Measurements from ENCODE around the gene SMR3A.

SMR3A gene

GRCh38 chr4:70360460-70360859, at the start of gene SMR3A:
Gene SMR3A, plus strand, starts transcription at chr4:70360760. Its CDS starts 1,356 bp downstream, at chr4:70362116.
- no peak for ATAC-seq
- H3K9me3 Mint-ChIP-seq = no peaks in the 10 kb centered on the region
- H3K36me3 Mint-ChIP-seq = no peaks in the 10 kb centered on the region
- H3K27ac Mint-ChIP-seq = no peak within 1 kb of the TSS
- no peaks in the 10 kb centered on the region for H3K4me1 Mint-ChIP-seq
- no peaks in the 10 kb centered on the region for H3K27me3 Mint-ChIP-seq
- no peak within 1 kb of the TSS for H3K4me3 Mint-ChIP-seq

GRCh38 chr4:70313736-70314135, 46.8 kb upstream of the SMR3A start:
- Mint-ChIP-seq H3K27me3 (no peaks in the 10 kb centered on the region), H3K4me3 (no peak overlapping the region), H3K36me3 (no peaks in the 10 kb centered on the region), H3K27ac (no peak overlapping the region), H3K4me1 (no peaks in the 10 kb centered on the region), H3K9me3 (peaks cover 2% of the 10 kb centered on the region)
- ATAC-seq = no peak

- ATAC-seq = no peak
- no peak overlapping the region for H3K27ac Mint-ChIP-seq
- H3K27me3 Mint-ChIP-seq = no peaks in the 10 kb centered on the region
- no peaks in the 10 kb centered on the region for H3K4me1 Mint-ChIP-seq
- no peak overlapping the region for H3K4me3 Mint-ChIP-seq
- no peaks in the 10 kb centered on the region for H3K36me3 Mint-ChIP-seq
- no peaks in the 10 kb centered on the region for H3K9me3 Mint-ChIP-seq
Measured at GRCh38 chr4:70315928-70316327, 44.6 kb upstream of the SMR3A start.

GRCh38 chr4:70326052-70326451, 34.5 kb upstream of the SMR3A start:
- Mint-ChIP-seq H3K4me1 (no peaks in the 10 kb centered on the region), H3K4me3 (no peak overlapping the region), H3K27ac (no peak overlapping the region), H3K9me3 (no peaks in the 10 kb centered on the region), H3K36me3 (no peaks in the 10 kb centered on the region), H3K27me3 (no peaks in the 10 kb centered on the region)
- ATAC-seq = no peak

- ATAC-seq = no peak
- H3K27ac Mint-ChIP-seq = no peak within 1 kb of the TSS
- H3K27me3 Mint-ChIP-seq = no peaks in the 10 kb centered on the region
- H3K36me3 Mint-ChIP-seq = no peaks in the 10 kb centered on the region
- no peaks in the 10 kb centered on the region for H3K9me3 Mint-ChIP-seq
- no peaks in the 10 kb centered on the region for H3K4me1 Mint-ChIP-seq
- H3K4me3 Mint-ChIP-seq = no peak within 1 kb of the TSS
Measured at GRCh38 chr4:70334681-70335080, 25.9 kb upstream of the SMR3A start, which contains the start of gene CABS1. Gene CABS1, plus strand, starts transcription at chr4:70334981. Its CDS starts 59 bp downstream, at chr4:70335040.

- no peak for ATAC-seq
- Mint-ChIP-seq H3K27me3 (no peaks in the 10 kb centered on the region), H3K36me3 (no peaks in the 10 kb centered on the region), H3K4me3 (no peak overlapping the region), H3K27ac (no peak overlapping the region), H3K4me1 (no peaks in the 10 kb centered on the region), H3K9me3 (no peaks in the 10 kb centered on the region)
Measured at GRCh38 chr4:70336043-70336442, 24.5 kb upstream of the SMR3A start.

- Mint-ChIP-seq H3K4me1 (no peaks in the 10 kb centered on the region), H3K36me3 (no peaks in the 10 kb centered on the region), H3K4me3 (no peak overlapping the region), H3K27ac (no peak overlapping the region), H3K27me3 (no peaks in the 10 kb centered on the region), H3K9me3 (peaks cover 2% of the 10 kb centered on the region)
- ATAC-seq = no peak
Measured at GRCh38 chr4:70337886-70338420, 22.6 kb upstream of the SMR3A start.

GRCh38 chr4:70356185-70356584, 4.4 kb upstream of the SMR3A start:
- Mint-ChIP-seq H3K27ac (no peak overlapping the region), H3K4me1 (no peaks in the 10 kb centered on the region), H3K27me3 (no peaks in the 10 kb centered on the region), H3K4me3 (no peak overlapping the region), H3K36me3 (no peaks in the 10 kb centered on the region), H3K9me3 (no peaks in the 10 kb centered on the region)
- no peak for ATAC-seq

- H3K27ac Mint-ChIP-seq = no peak overlapping the region
- no peaks in the 10 kb centered on the region for H3K4me1 Mint-ChIP-seq
- ATAC-seq = no peak
- no peak overlapping the region for H3K4me3 Mint-ChIP-seq
- H3K27me3 Mint-ChIP-seq = no peaks in the 10 kb centered on the region
- H3K9me3 Mint-ChIP-seq = no peaks in the 10 kb centered on the region
- H3K36me3 Mint-ChIP-seq = no peaks in the 10 kb centered on the region
Measured at GRCh38 chr4:70359115-70359661, 1.4 kb upstream of the SMR3A start.

GRCh38 chr4:70364002-70364401, 3.4 kb downstream of the SMR3A start:
- Mint-ChIP-seq H3K4me3 (no peak overlapping the region), H3K27me3 (no peaks in the 10 kb centered on the region), H3K27ac (no peak overlapping the region), H3K4me1 (no peaks in the 10 kb centered on the region), H3K36me3 (no peaks in the 10 kb centered on the region), H3K9me3 (no peaks in the 10 kb centered on the region)
- ATAC-seq = no peak

- Mint-ChIP-seq H3K27me3 (no peaks in the 10 kb centered on the region), H3K4me1 (no peaks in the 10 kb centered on the region), H3K9me3 (no peaks in the 10 kb centered on the region), H3K27ac (no peak overlapping the region), H3K4me3 (no peak overlapping the region), H3K36me3 (no peaks in the 10 kb centered on the region)
- ATAC-seq = no peak
Measured at GRCh38 chr4:70365479-70365878, 4.9 kb downstream of the SMR3A start.

GRCh38 chr4:70367813-70368212, 7.3 kb downstream of the SMR3A start:
- no peaks in the 10 kb centered on the region for H3K9me3 Mint-ChIP-seq
- ATAC-seq = no peak
- no peak overlapping the region for H3K4me3 Mint-ChIP-seq
- no peaks in the 10 kb centered on the region for H3K27me3 Mint-ChIP-seq
- H3K36me3 Mint-ChIP-seq = no peaks in the 10 kb centered on the region
- no peak overlapping the region for H3K27ac Mint-ChIP-seq
- H3K4me1 Mint-ChIP-seq = no peaks in the 10 kb centered on the region

- no peaks in the 10 kb centered on the region for H3K36me3 Mint-ChIP-seq
- H3K27ac Mint-ChIP-seq = no peak overlapping the region
- H3K4me1 Mint-ChIP-seq = no peaks in the 10 kb centered on the region
- no peaks in the 10 kb centered on the region for H3K9me3 Mint-ChIP-seq
- H3K27me3 Mint-ChIP-seq = no peaks in the 10 kb centered on the region
- no peak for ATAC-seq
- no peak overlapping the region for H3K4me3 Mint-ChIP-seq
Measured at GRCh38 chr4:70371987-70372386, 11.4 kb downstream of the SMR3A start.

- H3K27ac Mint-ChIP-seq = no peak overlapping the region
- H3K36me3 Mint-ChIP-seq = no peaks in the 10 kb centered on the region
- ATAC-seq = no peak
- no peak overlapping the region for H3K4me3 Mint-ChIP-seq
- no peaks in the 10 kb centered on the region for H3K9me3 Mint-ChIP-seq
- H3K4me1 Mint-ChIP-seq = no peaks in the 10 kb centered on the region
- no peaks in the 10 kb centered on the region for H3K27me3 Mint-ChIP-seq
Measured at GRCh38 chr4:70372760-70373159, 12.2 kb downstream of the SMR3A start.

GRCh38 chr4:70380578-70380977, 20.0 kb downstream of the SMR3A start:
- no peaks in the 10 kb centered on the region for H3K27me3 Mint-ChIP-seq
- H3K9me3 Mint-ChIP-seq = no peaks in the 10 kb centered on the region
- H3K4me3 Mint-ChIP-seq = no peak overlapping the region
- ATAC-seq = no peak
- no peaks in the 10 kb centered on the region for H3K4me1 Mint-ChIP-seq
- no peaks in the 10 kb centered on the region for H3K36me3 Mint-ChIP-seq
- no peak overlapping the region for H3K27ac Mint-ChIP-seq

GRCh38 chr4:70382691-70383181, 22.2 kb downstream of the SMR3A start, which contains the start of gene SMR3B:
Gene SMR3B, plus strand, starts transcription at chr4:70383131. Its CDS starts 1,380 bp downstream, at chr4:70384511.
- Mint-ChIP-seq H3K4me3 (no peak within 1 kb of the TSS), H3K27me3 (no peaks in the 10 kb centered on the region), H3K4me1 (no peaks in the 10 kb centered on the region), H3K27ac (no peak within 1 kb of the TSS), H3K9me3 (no peaks in the 10 kb centered on the region), H3K36me3 (no peaks in the 10 kb centered on the region)
- ATAC-seq = no peak

Measured in stimulated activated memory B cell treated with anti-CD40 and anti-IgM and Interleukin-4, amounts not matched to agents 10 μg/mL and 1 μg/mL and 100 μg/mL, for 72 hours (primary cell).